Measurements from ENCODE around the gene DENND10. TPM values are rescaled to one million over a fixed set of nuclear protein-coding genes. Genes with fewer than 3 reads are reported as not detected.

The DENND10 gene
- 10 to 100 TPM; 33.8 to 50.8 (median 45.7) TPM for total RNA-seq

DNA sequence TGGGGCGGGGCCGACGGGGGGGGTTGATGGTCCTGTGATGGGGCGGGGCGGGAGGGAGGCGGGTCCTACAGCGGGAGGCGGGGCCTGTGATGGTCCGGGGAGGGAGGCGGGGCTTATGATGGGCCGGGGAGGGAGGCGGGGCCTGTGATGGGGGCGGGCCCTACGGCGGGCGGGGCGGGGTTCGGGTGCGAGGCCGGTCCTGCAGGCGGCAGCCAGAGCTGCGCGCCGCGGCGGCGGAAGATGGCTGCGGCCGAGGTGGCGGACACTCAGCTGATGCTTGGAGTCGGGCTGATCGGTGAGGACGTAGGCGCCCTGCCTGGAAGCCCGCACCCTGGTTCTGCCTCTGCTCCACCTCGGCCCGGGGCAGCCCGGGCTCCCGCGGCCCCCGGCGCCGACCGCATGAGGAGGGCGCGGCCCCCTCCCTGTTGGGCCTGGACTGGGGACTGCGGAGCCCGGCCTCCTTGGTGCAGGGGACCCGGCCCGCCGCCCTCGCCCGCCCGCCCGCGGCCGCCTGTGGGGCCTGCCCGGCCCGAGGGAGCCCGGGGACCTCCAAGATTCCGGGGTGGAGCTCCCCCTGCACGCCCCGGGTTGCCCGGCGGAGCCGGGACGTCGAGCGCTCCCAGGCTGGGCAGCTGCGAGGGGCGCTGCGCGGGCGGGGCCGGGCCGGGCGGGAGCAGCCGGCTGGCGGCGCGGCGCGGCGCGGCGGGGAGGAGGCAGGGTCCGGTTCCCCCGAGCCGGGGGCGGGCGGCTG, at the start of gene DENND10:
TSS of gene DENND10 (plus strand) at position 211 of the 751 bp plus-strand sequence. CDS start at position 241, 30 bp downstream.
- peak; percentile 90 to 91 (median 91) for DNase-seq
- Histone ChIP-seq H3K36me3 (peaks cover 0 to 12% (median 0%) of the 10 kb centered on the region in 3 donors), H3K4me3 (peak within 1 kb of the TSS; percentile 86 to 98 (median 92)), H3K27me3 (no peaks in the 10 kb centered on the region), H3K27ac (peak within 1 kb of the TSS; percentile 74 to 88 (median 82)), H3K9me3 (no peaks in the 10 kb centered on the region), H3K4me1 (peaks cover 0 to 9% (median 6%) of the 10 kb centered on the region in 4 donors)
- TF ChIP-seq POLR2A (IDR thresholded peaks at IDR 0.05): peak; percentile 82 to 87
- TF ChIP-seq, protein P1, sequence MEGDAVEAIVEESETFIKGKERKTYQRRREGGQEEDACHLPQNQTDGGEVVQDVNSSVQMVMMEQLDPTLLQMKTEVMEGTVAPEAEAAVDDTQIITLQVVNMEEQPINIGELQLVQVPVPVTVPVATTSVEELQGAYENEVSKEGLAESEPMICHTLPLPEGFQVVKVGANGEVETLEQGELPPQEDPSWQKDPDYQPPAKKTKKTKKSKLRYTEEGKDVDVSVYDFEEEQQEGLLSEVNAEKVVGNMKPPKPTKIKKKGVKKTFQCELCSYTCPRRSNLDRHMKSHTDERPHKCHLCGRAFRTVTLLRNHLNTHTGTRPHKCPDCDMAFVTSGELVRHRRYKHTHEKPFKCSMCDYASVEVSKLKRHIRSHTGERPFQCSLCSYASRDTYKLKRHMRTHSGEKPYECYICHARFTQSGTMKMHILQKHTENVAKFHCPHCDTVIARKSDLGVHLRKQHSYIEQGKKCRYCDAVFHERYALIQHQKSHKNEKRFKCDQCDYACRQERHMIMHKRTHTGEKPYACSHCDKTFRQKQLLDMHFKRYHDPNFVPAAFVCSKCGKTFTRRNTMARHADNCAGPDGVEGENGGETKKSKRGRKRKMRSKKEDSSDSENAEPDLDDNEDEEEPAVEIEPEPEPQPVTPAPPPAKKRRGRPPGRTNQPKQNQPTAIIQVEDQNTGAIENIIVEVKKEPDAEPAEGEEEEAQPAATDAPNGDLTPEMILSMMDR (IDR thresholded peaks at IDR 0.05): peak in 3 of 6 experiments; percentile 9 to 26 (median 24)

DNA sequence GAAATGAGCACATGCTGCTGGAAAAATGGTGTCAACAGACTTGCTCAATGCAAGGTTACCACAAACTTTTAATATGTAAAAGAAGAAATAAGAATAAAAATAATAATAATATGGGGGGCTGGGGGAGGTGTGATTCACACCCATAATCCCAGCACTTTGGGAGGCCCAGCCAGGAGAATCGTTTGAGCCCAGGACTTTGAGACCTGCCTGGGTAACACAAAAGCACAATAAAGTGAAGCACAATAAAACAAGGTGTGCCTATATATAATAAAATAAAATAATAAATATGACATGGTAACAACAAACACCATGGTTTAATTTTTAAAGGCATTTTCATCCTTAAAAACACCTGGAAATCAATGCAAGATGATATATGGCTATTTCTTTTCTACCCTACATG, 48.4 kb upstream of the DENND10 start:
- Histone ChIP-seq H3K27me3 (no peaks in the 10 kb centered on the region), H3K4me3 (no peak overlapping the region), H3K4me1 (no peaks in the 10 kb centered on the region), H3K9me3 (no peaks in the 10 kb centered on the region), H3K36me3 (peaks cover 4 to 100% (median 4%) of the 10 kb centered on the region in 3 donors), H3K27ac (no peak overlapping the region)
- TF ChIP-seq POLR2A (IDR thresholded peaks at IDR 0.05): no peak
- TF ChIP-seq, protein P1 (IDR thresholded peaks at IDR 0.05): no peak
- DNase-seq: no peak

- Histone ChIP-seq H3K4me1 (no peaks in the 10 kb centered on the region), H3K27me3 (no peaks in the 10 kb centered on the region), H3K4me3 (no peak overlapping the region), H3K27ac (no peak overlapping the region), H3K36me3 (peaks cover 4 to 98% (median 4%) of the 10 kb centered on the region in 3 donors), H3K9me3 (no peaks in the 10 kb centered on the region)
- no peak for DNase-seq
- TF ChIP-seq, protein P1 (IDR thresholded peaks at IDR 0.05): no peak
- TF ChIP-seq POLR2A (IDR thresholded peaks at IDR 0.05): no peak
Measured at GRCh38 chr10:119058010-119058409, 45.9 kb upstream of the DENND10 start.

DNA sequence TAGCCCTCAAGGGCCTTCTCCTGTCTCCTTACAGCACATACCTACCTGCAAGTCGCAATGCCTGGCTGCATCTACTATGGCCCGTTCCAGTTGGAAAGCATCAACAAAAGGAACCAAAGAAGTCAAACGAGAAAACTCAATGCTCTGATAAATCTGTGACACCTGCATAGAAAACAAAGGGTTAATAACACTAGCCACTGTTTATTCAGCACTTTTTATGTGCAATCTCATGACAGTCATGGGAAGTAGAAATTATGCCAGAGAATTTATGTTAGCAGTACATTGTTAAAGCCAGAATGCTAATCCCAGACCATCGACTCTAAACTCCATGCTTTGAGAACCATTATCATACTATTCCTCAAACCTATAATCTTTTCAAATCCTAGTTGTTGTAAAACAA, 44.4 kb upstream of the DENND10 start:
- Histone ChIP-seq H3K9me3 (no peaks in the 10 kb centered on the region), H3K4me3 (no peak overlapping the region), H3K27me3 (no peaks in the 10 kb centered on the region), H3K27ac (no peak overlapping the region), H3K4me1 (no peaks in the 10 kb centered on the region), H3K36me3 (peaks cover 4 to 98% (median 4%) of the 10 kb centered on the region in 3 donors)
- TF ChIP-seq, protein P1 (IDR thresholded peaks at IDR 0.05): no peak
- no peak for TF ChIP-seq POLR2A (IDR thresholded peaks at IDR 0.05)
- DNase-seq: no peak

GRCh38 chr10:119060107-119060506, 43.8 kb upstream of the DENND10 start:
- Histone ChIP-seq H3K9me3 (no peaks in the 10 kb centered on the region), H3K36me3 (peaks cover 4 to 98% (median 8%) of the 10 kb centered on the region in 3 donors)

More at GRCh38 chr10:119060107-119060506, 43.8 kb upstream of the DENND10 start:
- Histone ChIP-seq H3K4me3 (no peak overlapping the region), H3K27me3 (no peaks in the 10 kb centered on the region), H3K27ac (no peak overlapping the region), H3K4me1 (no peaks in the 10 kb centered on the region)
- TF ChIP-seq, protein P1 (IDR thresholded peaks at IDR 0.05): no peak
- TF ChIP-seq POLR2A (IDR thresholded peaks at IDR 0.05): no peak
- DNase-seq: no peak
